Astrocyte (in vitro differentiated cells and primary cell): ENCODE results near the gene RNF121. TPM values are rescaled to one million over a fixed set of nuclear protein-coding genes. Genes with fewer than 3 reads are reported as not detected.

ENCODE experiments used
- DNase-seq: peaks from one replicate; pipeline ENCODE4 v3.0.0-alpha.2; 2010; ENCODE audit warnings: low read depth
- FAIRE-seq: peaks from 2 replicates; lab custom pipeline; 2011; peaks lifted over from hg19 to GRCh38; lab: Jason Lieb, UNC
- H2AFZ ChIP-seq: 2 replicates; pipeline ENCODE4 v1.6.0; 2012; ENCODE audit warnings: low read depth, low read length, inconsistent platforms
- H3K27ac ChIP-seq: 2 replicates; pipeline ENCODE4 v1.5.1; 2011; ENCODE audit warnings: low read depth, low read length, inconsistent platforms
- H3K27me3 ChIP-seq: 2 replicates; pipeline ENCODE4 v1.6.0; 2011; ENCODE audit warnings: low read length, inconsistent platforms; ENCODE audit not compliant: insufficient read depth
- H3K36me3 ChIP-seq: 2 replicates; pipeline ENCODE4 v1.5.1; 2011; ENCODE audit warnings: low read length, inconsistent platforms; ENCODE audit not compliant: insufficient read depth
- H3K4me1 ChIP-seq: 2 replicates; pipeline ENCODE4 v1.5.1; 2011; ENCODE audit warnings: low read length, inconsistent platforms; ENCODE audit not compliant: insufficient read depth
- H3K4me2 ChIP-seq: 2 replicates; pipeline ENCODE4 v1.6.0; 2012; ENCODE audit warnings: low read length, inconsistent platforms
- H3K4me3 ChIP-seq: 2 replicates; pipeline ENCODE4 v1.5.1; 2011; ENCODE audit warnings: low read depth, mild to moderate bottlenecking, low read length, inconsistent platforms; ENCODE audit not compliant: insufficient read depth
- H3K79me2 ChIP-seq: 2 replicates; pipeline ENCODE4 v1.6.0; 2012; ENCODE audit warnings: mild to moderate bottlenecking, low read length, inconsistent platforms; ENCODE audit not compliant: insufficient read depth
- H3K9ac ChIP-seq: 2 replicates; pipeline ENCODE4 v1.6.0; 2012; ENCODE audit warnings: mild to moderate bottlenecking, low read length, inconsistent platforms
- H3K9me3 ChIP-seq: 2 replicates; pipeline ENCODE4 v1.5.1; 2012; ENCODE audit warnings: low read depth, mild to moderate bottlenecking, low read length, inconsistent platforms; ENCODE audit not compliant: insufficient read depth
- H4K20me1 ChIP-seq: 2 replicates; pipeline ENCODE4 v1.6.0; 2012; ENCODE audit warnings: low read length, inconsistent platforms; ENCODE audit not compliant: insufficient read depth
- H3K27ac Mint-ChIP-seq: one replicate; pipeline ENCODE4 v1.8.0; 2021; ENCODE audit warnings: mild to moderate bottlenecking, mixed read lengths; ENCODE audit not compliant: unreplicated experiment
- H3K27me3 Mint-ChIP-seq: one replicate; pipeline ENCODE4 v1.8.0; 2021; ENCODE audit warnings: low read depth, mixed read lengths; ENCODE audit not compliant: unreplicated experiment
- H3K36me3 Mint-ChIP-seq: one replicate; pipeline ENCODE4 v1.8.0; 2021; ENCODE audit warnings: low read depth, mixed read lengths; ENCODE audit not compliant: unreplicated experiment
- H3K4me1 Mint-ChIP-seq: one replicate; pipeline ENCODE4 v1.8.0; 2021; ENCODE audit warnings: low read depth, mixed read lengths; ENCODE audit not compliant: unreplicated experiment
- H3K4me3 Mint-ChIP-seq: one replicate; pipeline ENCODE4 v1.8.0; 2021; ENCODE audit warnings: mild to moderate bottlenecking, moderate library complexity, mixed read lengths; ENCODE audit not compliant: unreplicated experiment
- H3K9me3 Mint-ChIP-seq: one replicate; pipeline ENCODE4 v1.8.0; 2021; ENCODE audit warnings: mild to moderate bottlenecking, mixed read lengths; ENCODE audit not compliant: unreplicated experiment
- EZH2 ChIP-seq: IDR thresholded peaks from 2 replicates; pipeline ENCODE4 v1.6.1; 2012; ENCODE audit warnings: mild to moderate bottlenecking, low read length, inconsistent platforms; ENCODE audit not compliant: insufficient read depth
- total RNA-seq: library from RNA; stranded (reverse); gene quantifications from 2 replicates; pipeline ENCODE4 v1.2.1, GENCODE V29; 2021
- TF ChIP-seq, protein P1 (sequence below): IDR thresholded peaks from 2 replicates; pipeline ENCODE4 v1.5.1; 2011; ENCODE audit warnings: low read depth, mild to moderate bottlenecking, inconsistent platforms, low read length, moderate library complexity; ENCODE audit not compliant: insufficient read depth

RNF121 gene
- total RNA-seq, 1 donor from 2014 or later = 73.4 TPM

- H4K20me1 ChIP-seq = peaks cover 58% of the 10 kb centered on the region
- no peak overlapping the region for H2AFZ ChIP-seq
- H3K27me3 ChIP-seq = no peaks in the 10 kb centered on the region
- no peak for DNase-seq
- H3K4me3 ChIP-seq = no peak overlapping the region
- Mint-ChIP-seq H3K4me1 (peaks cover under 1% of the 10 kb centered on the region), H3K27me3 (no peaks in the 10 kb centered on the region), H3K9me3 (no peaks in the 10 kb centered on the region), H3K36me3 (peaks cover 10% of the 10 kb centered on the region), H3K27ac (no peak overlapping the region), H3K4me3 (no peak overlapping the region)
- peaks cover 17% of the 10 kb centered on the region for H3K36me3 ChIP-seq
- TF ChIP-seq, protein P1, sequence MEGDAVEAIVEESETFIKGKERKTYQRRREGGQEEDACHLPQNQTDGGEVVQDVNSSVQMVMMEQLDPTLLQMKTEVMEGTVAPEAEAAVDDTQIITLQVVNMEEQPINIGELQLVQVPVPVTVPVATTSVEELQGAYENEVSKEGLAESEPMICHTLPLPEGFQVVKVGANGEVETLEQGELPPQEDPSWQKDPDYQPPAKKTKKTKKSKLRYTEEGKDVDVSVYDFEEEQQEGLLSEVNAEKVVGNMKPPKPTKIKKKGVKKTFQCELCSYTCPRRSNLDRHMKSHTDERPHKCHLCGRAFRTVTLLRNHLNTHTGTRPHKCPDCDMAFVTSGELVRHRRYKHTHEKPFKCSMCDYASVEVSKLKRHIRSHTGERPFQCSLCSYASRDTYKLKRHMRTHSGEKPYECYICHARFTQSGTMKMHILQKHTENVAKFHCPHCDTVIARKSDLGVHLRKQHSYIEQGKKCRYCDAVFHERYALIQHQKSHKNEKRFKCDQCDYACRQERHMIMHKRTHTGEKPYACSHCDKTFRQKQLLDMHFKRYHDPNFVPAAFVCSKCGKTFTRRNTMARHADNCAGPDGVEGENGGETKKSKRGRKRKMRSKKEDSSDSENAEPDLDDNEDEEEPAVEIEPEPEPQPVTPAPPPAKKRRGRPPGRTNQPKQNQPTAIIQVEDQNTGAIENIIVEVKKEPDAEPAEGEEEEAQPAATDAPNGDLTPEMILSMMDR = no peak
- no peak for TF ChIP-seq EZH2
- H3K79me2 ChIP-seq = peaks cover 29% of the 10 kb centered on the region
- H3K9me3 ChIP-seq = no peaks in the 10 kb centered on the region
- no peaks in the 10 kb centered on the region for H3K4me1 ChIP-seq
- FAIRE-seq = no peak
- no peak overlapping the region for H3K9ac ChIP-seq
- no peak overlapping the region for H3K27ac ChIP-seq
- H3K4me2 ChIP-seq = no peak overlapping the region
These were observed 48.2 kb downstream of the RNF121 start for GRCh38 chr11:71977090-71977489.

DNA sequence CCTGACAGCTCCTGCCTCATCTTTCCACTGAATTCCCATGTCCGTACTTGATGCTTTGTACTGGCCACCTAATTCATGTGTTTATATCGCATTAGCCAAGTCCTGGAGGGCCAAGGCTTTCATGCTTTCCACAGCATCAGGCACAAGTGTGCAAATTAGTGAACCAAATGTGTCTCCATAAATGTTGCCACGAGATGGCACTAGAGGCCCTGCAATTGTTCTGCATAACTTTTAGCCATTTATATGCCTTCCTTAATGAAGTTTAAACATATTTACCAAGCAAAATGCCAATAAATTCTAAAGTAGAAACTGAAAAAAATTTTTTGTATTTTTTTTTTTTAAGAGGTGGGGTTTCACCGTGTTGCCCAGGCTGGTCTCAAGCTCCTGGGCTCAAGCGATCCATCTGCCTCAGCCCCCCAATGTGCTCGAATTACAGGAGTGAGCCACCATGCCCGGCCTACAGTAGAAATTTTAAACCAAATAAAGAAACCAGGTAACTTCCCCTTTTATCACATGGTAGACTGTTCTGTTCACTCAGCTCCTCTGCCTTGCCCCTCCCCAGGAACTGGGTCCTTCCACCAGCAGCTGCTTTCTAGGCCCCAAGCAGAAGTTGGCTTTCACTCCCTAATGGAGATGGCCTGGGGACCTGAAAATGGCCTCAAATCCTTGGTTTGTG lies 49.0 kb downstream of the RNF121 start:
- Histone ChIP-seq H3K4me2 (no peak overlapping the region), H3K36me3 (peaks cover 20% of the 10 kb centered on the region), H3K27me3 (no peaks in the 10 kb centered on the region), H3K9me3 (no peaks in the 10 kb centered on the region), H3K9ac (no peak overlapping the region), H3K27ac (no peak overlapping the region), H2AFZ (no peak overlapping the region), H4K20me1 (peaks cover 56% of the 10 kb centered on the region), H3K4me3 (no peak overlapping the region), H3K4me1 (no peaks in the 10 kb centered on the region), H3K79me2 (peaks cover 22% of the 10 kb centered on the region)
- no peaks in the 10 kb centered on the region for H3K27me3 Mint-ChIP-seq
- no peaks in the 10 kb centered on the region for H3K9me3 Mint-ChIP-seq
- H3K36me3 Mint-ChIP-seq = peaks cover 7% of the 10 kb centered on the region
- H3K4me1 Mint-ChIP-seq = no peaks in the 10 kb centered on the region
- no peak overlapping the region for H3K27ac Mint-ChIP-seq
- FAIRE-seq (no peak), DNase-seq (peak; percentile 15)
- no peak overlapping the region for H3K4me3 Mint-ChIP-seq
- TF ChIP-seq, protein P1 = peak; percentile 70
- TF ChIP-seq EZH2 = no peak

GRCh38 chr11:71979094-71979493 lies 50.2 kb downstream of the RNF121 start:
- FAIRE-seq (no peak), DNase-seq (no peak)
- Histone ChIP-seq H3K4me3 (no peak overlapping the region), H3K27ac (no peak overlapping the region), H3K27me3 (no peaks in the 10 kb centered on the region), H3K36me3 (peaks cover 27% of the 10 kb centered on the region), H3K9ac (no peak overlapping the region), H3K79me2 (peaks cover 28% of the 10 kb centered on the region), H2AFZ (no peak overlapping the region), H3K4me2 (no peak overlapping the region), H3K4me1 (no peaks in the 10 kb centered on the region), H3K9me3 (no peaks in the 10 kb centered on the region), H4K20me1 (peaks cover 60% of the 10 kb centered on the region)
- Mint-ChIP-seq H3K4me3 (no peak overlapping the region), H3K9me3 (no peaks in the 10 kb centered on the region), H3K4me1 (no peaks in the 10 kb centered on the region), H3K36me3 (peaks cover 7% of the 10 kb centered on the region), H3K27ac (no peak overlapping the region), H3K27me3 (no peaks in the 10 kb centered on the region)
- TF ChIP-seq, protein P1 = no peak
- no peak for TF ChIP-seq EZH2
